CD4-positive, alpha-beta T cell treated with Interferon alpha-2 for 1 hour (primary cell): Measurements from ENCODE around the gene DHFR.
"Not testable (repeated sequence)": the region's sequence is repeated elsewhere in the genome, so short reads cannot be mapped to it uniquely, and the experiment has no call there.

Experiments used
- DNase-seq, 2 donors: peaks; one replicate each; pipeline ENCODE4 v3.0.0-alpha.2; 2020 to 2022

The DHFR gene

DNA sequence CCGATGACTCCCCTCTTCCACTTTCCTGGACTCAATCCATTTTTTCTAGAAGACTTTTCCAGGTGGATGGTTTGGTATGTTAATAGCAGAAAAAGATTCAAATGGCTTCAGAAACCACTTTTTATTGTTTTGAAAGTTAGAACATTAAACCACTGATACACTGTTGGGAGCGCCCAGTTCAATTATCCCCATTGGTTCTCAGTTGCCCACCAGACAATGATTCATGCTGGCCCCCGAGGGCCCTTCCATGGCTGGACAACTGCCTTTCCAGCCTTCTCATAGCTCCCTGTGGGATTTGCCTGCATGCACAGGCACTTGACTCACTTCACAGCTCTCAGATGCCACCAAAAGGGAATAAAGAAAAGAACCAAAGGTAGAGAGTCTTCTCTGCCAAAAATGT is 63.4 kb downstream of the DHFR start:
- DNase-seq = no peak

- DNase-seq = no peak
Measured at GRCh38 chr5:80590766-80591165, 64.0 kb downstream of the DHFR start.

DNA sequence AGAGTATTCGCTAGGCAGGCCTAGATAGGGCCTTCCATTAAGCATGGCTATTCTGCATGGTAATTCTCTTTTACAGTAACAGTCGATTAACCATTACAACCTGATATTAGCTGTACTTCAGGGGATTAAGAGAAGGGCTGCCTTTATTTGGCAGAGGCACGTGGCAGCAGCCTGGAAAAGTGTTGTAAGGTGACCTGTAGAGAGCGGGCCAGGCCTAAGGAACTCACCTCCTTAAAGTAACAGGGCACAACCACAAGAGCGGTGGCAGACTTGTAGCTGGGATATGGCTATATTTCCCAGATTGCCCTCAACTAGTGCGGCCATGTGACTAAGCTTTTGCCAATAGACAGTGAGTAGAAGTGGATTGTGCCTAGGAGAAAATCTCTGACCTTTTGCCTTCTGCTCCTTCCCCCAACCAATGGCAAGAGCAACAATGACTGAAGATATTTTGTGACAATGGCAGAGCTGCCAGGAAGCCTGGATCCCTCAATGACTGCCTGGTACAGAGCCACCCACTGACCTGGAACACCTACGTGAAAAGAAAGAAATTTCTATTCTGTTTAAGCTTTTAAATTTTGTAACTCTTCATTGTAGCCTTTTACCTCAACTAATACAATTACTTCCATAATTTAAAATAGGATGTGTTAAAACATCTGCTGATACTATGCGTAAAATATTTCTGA is 65.8 kb downstream of the DHFR start:
- no peak for DNase-seq

DNA sequence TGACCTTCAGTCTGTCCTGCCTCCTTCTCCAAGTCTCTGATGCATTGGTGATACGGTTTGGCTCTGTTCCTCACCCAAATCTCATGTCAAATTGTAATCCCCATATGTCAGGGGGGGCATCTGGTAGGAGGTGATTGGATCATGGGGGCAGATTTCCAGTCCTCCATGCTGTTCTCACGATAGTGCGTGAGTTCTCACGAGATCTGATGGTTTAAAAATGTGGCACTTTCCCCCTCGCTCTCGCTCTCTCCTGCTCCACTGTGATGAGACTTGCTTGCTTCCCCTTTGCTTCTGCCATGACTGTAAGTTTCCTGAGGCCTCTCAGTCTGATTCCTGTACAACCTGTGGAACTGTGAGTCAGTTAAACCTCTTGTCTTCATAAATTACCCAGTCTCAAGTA is 70.0 kb downstream of the DHFR start:
- no peak for DNase-seq

- not testable (repeated sequence) for DNase-seq
Measured at GRCh38 chr5:80580291-80580690, 74.5 kb downstream of the DHFR start.

DNA sequence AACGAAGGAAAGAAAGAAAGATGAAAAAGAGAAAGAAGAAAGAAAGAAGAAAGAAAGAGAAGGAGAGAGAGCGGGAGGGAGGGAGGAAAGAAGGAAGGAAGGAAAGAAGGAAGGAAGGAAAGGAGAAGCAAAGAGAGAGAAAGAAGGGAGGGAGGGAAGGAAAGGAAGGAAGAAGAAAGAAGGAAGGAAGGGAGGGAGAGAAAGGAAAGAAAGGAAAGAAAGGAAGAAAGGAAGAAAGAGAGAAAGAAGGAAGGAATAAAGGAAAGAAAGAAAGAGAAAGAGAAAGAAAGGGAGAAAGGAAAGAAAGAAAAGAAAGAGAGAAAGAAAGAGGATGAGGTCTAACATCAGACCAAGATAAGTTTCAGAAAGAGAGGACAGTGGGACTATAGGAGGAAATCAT is 75.7 kb downstream of the DHFR start:
- DNase-seq = no peak

GRCh38 chr5:80577707-80578106 is 77.1 kb downstream of the DHFR start:
- DNase-seq = no peak

DNA sequence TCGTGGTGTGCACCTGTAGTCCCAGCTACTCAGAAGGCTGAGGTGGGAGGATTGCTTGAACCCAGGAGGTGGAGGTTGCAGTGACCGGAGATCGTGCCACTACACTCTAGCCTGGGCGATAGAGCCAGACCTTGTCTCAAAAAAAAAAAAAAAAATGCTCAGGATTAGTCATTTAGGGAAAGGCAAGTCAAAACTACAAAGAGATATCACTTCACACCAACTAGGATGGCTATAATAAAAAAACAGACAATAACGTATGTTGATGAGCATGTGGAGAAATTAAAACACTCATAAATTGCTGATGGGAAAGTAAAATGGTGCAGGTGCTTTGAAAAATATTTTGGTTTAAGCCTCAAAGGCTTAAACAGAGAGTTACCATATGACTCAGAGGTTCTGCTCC is 78.4 kb downstream of the DHFR start:
- DNase-seq = no peak
